GM23248 (cell line): ENCODE measurements around the gene LPO.

Experiments used
- EZH2 ChIP-seq: fragments of 200-600 bp; sonication (generic); IDR thresholded peaks from 2 replicates; pipeline ENCODE4 v1.6.1; 2018; ENCODE audit warnings: antibody characterized with exemption, mild to moderate bottlenecking; ENCODE audit not compliant: insufficient read depth, poor library complexity, severe bottlenecking
- EZH2phosphoT487 ChIP-seq: fragments of 200-600 bp; sonication (generic); IDR thresholded peaks from 2 replicates; pipeline ENCODE4 v1.6.1; 2018; ENCODE audit warnings: antibody characterized with exemption, moderate library complexity, mild to moderate bottlenecking, low read depth; ENCODE audit not compliant: insufficient read depth

GRCh38 chr17:58217766-58218165 is 20.6 kb upstream of the LPO start:
- no peak for TF ChIP-seq EZH2
- no peak for TF ChIP-seq EZH2phosphoT487
